ENCODE data around the gene CEP83.

The CEP83 gene

DNA sequence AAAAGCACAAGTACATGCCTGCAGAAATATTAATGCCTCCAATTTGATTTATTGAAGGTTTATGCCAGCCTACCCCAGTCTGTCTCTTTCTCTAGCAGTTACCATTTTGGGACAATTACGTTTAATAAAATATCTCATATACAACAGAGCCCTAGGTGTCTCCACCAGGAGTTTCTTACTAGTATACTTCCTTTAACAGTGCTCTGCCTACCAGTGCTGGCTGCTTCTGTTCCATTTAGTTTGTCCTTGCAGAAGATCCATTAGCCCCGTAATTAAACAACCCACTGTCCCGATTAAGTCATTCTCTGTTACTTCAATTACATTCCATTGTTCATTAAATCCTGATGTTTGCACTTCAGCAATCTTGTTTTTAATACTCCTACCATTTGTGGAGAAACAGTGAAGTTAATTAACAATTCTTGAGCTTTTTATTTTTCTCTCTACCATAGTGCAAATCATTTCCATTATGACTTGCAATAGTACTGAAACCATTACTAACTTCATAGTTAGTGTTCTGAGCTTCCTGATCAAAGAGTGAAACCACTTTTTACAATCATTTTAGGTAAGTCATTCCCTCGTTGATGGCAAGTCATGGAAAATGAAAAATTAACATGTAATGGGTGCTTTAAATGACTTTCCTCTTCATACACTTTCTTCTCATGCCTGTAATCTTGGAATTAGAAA is 190.2 kb downstream of the CEP83 start:
- peaks cover 9% of the 10 kb centered on the region for H3K9me3 ChIP-seq (ENCODE audit: insufficient read depth, low read length)
- no peaks in the 10 kb centered on the region for H3K4me1 ChIP-seq (ENCODE audit: insufficient read depth, insufficient read length)
- no peak for TF ChIP-seq ZNF274 (IDR thresholded peaks at IDR 0.05; ENCODE audit: low read depth, low read length)
- H3K4me3 ChIP-seq (ENCODE audit: insufficient read length, low read depth), result no peak overlapping the region
- H3K9ac ChIP-seq (ENCODE audit: insufficient read length, low read depth), result no peak overlapping the region
- H3K36me3 ChIP-seq (ENCODE audit: insufficient read depth, insufficient read length, low read length), result peaks cover 16% of the 10 kb centered on the region
- DNase-seq (ENCODE audit: low read depth, low spot score), result no peak
- H3K27me3 ChIP-seq (ENCODE audit: insufficient read depth, insufficient read length), result no peaks in the 10 kb centered on the region

DNA sequence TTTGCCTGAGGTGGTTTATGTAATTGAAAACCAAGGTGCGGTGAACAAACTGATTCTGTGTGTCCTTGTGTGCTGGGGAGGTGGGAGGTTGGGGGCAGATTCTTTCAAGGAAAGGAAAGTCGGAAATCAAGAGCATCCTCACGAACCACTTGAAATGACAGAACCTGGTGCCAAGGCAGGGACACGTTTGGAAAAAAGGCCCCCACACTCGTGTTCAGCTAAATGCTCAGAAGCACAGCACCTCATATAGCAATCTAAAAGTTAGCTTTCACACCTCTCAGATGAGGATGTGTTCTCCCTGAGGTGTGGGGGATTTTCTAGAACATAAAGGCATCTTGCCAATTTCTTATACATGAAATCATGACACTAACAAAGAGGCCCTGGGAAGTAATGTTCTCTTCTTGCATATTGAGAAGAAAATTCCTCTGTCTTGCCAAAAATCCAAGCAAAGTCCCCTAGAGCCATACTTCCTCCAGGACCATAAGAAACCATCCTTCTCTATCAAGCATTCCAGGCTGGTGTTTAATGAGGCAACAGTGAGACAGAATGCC is 191.7 kb downstream of the CEP83 start:
- Histone ChIP-seq H3K4me1 (ENCODE audit: insufficient read depth, insufficient read length) (peaks cover 4% of the 10 kb centered on the region), H3K27me3 (ENCODE audit: insufficient read depth, insufficient read length) (no peaks in the 10 kb centered on the region), H3K4me3 (ENCODE audit: insufficient read length, low read depth) (no peak overlapping the region), H3K36me3 (ENCODE audit: insufficient read depth, insufficient read length, low read length) (peaks cover 16% of the 10 kb centered on the region), H3K9me3 (ENCODE audit: insufficient read depth, low read length) (peaks cover 24% of the 10 kb centered on the region), H3K9ac (ENCODE audit: insufficient read length, low read depth) (no peak overlapping the region)
- no peak for DNase-seq (ENCODE audit: low read depth, low spot score)
- TF ChIP-seq YY1 (IDR thresholded peaks at IDR 0.05; ENCODE audit: insufficient read depth, insufficient read length) (no peak), ZNF274 (IDR thresholded peaks at IDR 0.05; ENCODE audit: low read depth, low read length) (no peak)

DNA sequence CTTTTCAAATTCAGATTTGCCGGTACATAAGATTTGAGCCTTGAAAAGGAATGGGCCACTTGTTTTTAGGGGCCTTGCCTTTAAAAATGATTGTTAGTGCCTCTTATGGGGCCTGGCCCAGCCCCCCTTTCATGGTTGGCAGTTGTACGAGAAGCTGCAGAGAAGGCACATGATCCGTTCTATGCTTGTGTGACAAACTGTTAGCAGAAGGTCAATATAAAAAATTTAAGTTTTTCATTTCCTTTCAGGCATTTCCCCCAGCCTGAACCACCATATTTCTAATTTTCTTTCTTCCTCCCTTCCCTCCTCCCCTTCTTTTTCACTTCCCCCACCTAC is 192.2 kb downstream of the CEP83 start:
- Histone ChIP-seq H3K9ac (ENCODE audit: insufficient read length, low read depth) (no peak overlapping the region), H3K27me3 (ENCODE audit: insufficient read depth, insufficient read length) (no peaks in the 10 kb centered on the region), H3K4me1 (ENCODE audit: insufficient read depth, insufficient read length) (peaks cover 4% of the 10 kb centered on the region), H3K36me3 (ENCODE audit: insufficient read depth, insufficient read length, low read length) (peaks cover 16% of the 10 kb centered on the region), H3K4me3 (ENCODE audit: insufficient read length, low read depth) (no peak overlapping the region), H3K9me3 (ENCODE audit: insufficient read depth, low read length) (peaks cover 28% of the 10 kb centered on the region)
- TF ChIP-seq YY1 (IDR thresholded peaks at IDR 0.05; ENCODE audit: insufficient read depth, insufficient read length) (no peak), SUZ12 (IDR thresholded peaks at IDR 0.05; ENCODE audit: extremely low read depth, insufficient read depth, insufficient read length) (no peak), ZNF274 (IDR thresholded peaks at IDR 0.05; ENCODE audit: low read depth, low read length) (no peak)
- no peak for DNase-seq (ENCODE audit: low read depth, low spot score)

DNA sequence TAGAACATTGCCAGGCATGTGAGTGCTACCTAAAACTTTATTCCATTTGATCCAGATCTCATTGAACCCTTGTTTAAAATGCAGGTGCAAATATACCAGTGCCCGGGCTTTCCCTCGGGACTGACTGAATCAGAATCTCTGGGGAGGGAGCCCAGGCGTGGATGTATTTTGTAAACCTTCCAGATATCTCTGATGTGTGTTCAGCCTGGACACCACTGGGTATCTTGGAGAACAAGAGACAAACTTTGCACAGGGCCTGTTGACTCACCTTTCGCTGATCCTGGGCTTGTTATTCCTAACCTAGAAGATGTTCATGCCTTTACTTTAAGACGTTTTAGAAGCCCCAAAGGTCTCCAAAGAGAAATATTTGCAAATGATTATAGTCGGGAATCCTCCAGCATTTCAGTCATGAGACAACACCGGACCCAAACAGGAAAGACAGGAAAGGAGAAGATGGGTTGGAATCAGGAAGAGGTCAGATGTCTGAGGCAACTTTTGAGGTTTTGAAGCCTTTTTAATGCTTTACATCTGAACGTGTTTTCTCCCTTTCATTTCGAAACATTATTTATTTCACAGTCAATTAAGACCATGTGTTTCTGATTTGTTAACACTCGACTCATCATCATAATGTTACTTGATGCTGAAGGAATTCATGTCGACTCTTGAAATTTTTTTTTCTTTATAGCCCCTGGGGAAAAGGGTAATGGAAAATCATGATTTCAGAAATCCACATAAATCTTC is 192.7 kb downstream of the CEP83 start:
- H3K9ac ChIP-seq (ENCODE audit: insufficient read length, low read depth), result no peak overlapping the region
- H3K9me3 ChIP-seq (ENCODE audit: insufficient read depth, low read length), result peaks cover 31% of the 10 kb centered on the region
- peaks cover 19% of the 10 kb centered on the region for H3K36me3 ChIP-seq (ENCODE audit: insufficient read depth, insufficient read length, low read length)
- TF ChIP-seq ZNF274 (IDR thresholded peaks at IDR 0.05; ENCODE audit: low read depth, low read length), result no peak
- no peak for TF ChIP-seq YY1 (IDR thresholded peaks at IDR 0.05; ENCODE audit: insufficient read depth, insufficient read length)
- no peak for TF ChIP-seq SUZ12 (IDR thresholded peaks at IDR 0.05; ENCODE audit: extremely low read depth, insufficient read depth, insufficient read length)
- H3K4me1 ChIP-seq (ENCODE audit: insufficient read depth, insufficient read length), result peaks cover 7% of the 10 kb centered on the region
- no peak overlapping the region for H3K4me3 ChIP-seq (ENCODE audit: insufficient read length, low read depth)
- DNase-seq (ENCODE audit: low read depth, low spot score), result no peak
- no peaks in the 10 kb centered on the region for H3K27me3 ChIP-seq (ENCODE audit: insufficient read depth, insufficient read length)

DNA sequence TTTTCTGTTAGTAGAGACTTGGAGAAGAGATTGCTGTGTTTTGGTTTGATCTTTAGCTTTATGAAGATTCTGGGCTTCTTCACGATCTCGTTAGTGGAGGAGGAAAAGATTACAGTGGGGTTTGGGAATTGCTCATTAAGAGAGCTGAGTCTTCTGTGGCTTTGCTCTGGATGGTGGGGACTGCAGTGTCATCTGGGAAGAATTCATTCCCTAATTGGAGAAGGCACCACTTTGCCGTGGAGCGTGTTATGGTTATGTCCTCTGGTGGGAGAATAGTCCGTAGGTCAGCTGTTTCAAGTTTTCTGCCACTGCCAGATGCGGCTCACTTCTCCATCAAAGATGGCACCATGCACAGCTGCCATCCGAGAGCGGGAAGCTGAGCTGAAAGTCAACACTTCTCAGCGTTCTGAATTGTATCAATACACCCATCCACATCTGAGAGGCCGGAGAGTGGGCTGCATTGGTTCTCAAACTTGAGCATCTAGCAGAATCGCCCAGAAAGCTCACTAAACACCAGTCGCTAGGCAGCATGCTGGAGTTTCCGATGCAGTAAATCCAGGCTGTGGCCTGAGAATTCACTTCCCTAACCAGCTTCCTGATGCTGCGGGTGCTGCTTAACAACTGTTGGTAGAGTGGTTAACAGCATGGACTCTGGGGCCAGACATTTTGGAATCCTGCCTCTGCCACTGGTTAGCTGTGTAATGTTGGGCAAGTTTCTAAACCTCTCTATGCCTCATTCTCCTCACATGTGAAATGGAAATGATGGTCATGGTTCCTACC is 193.5 kb downstream of the CEP83 start:
- Histone ChIP-seq H3K4me3 (ENCODE audit: insufficient read length, low read depth) (no peak overlapping the region), H3K9me3 (ENCODE audit: insufficient read depth, low read length) (peaks cover 31% of the 10 kb centered on the region), H3K27me3 (ENCODE audit: insufficient read depth, insufficient read length) (no peaks in the 10 kb centered on the region), H3K36me3 (ENCODE audit: insufficient read depth, insufficient read length, low read length) (peaks cover 19% of the 10 kb centered on the region), H3K9ac (ENCODE audit: insufficient read length, low read depth) (no peak overlapping the region), H3K4me1 (ENCODE audit: insufficient read depth, insufficient read length) (peaks cover 9% of the 10 kb centered on the region)
- no peak for DNase-seq (ENCODE audit: low read depth, low spot score)
- no peak for TF ChIP-seq SUZ12 (IDR thresholded peaks at IDR 0.05; ENCODE audit: extremely low read depth, insufficient read depth, insufficient read length)
- TF ChIP-seq ZNF274 (IDR thresholded peaks at IDR 0.05; ENCODE audit: low read depth, low read length), result no peak

DNA sequence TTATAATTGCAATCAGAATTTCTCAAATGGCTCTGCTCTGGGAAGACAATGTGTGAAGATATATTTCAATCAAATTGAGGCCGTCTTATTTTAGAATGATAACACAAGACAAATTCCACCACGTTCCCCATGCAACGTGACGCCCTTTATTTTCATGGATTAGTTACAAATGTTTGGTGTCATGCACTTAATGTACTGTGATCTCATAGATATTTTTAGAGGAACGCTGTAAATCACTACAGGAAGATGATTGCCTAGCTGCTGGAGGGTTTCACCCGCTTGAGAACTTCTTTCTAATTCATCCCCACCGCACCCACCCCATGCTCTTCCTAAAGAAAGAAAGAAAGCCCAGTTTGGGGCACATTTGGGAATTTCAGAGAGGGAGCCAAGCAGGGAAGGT is 194.1 kb downstream of the CEP83 start:
- Histone ChIP-seq H3K4me1 (ENCODE audit: insufficient read depth, insufficient read length) (peaks cover 9% of the 10 kb centered on the region), H3K9ac (ENCODE audit: insufficient read length, low read depth) (no peak overlapping the region), H3K4me3 (ENCODE audit: insufficient read length, low read depth) (no peak overlapping the region), H3K36me3 (ENCODE audit: insufficient read depth, insufficient read length, low read length) (peaks cover 19% of the 10 kb centered on the region), H3K9me3 (ENCODE audit: insufficient read depth, low read length) (peaks cover 31% of the 10 kb centered on the region), H3K27me3 (ENCODE audit: insufficient read depth, insufficient read length) (no peaks in the 10 kb centered on the region)
- DNase-seq (ENCODE audit: low read depth, low spot score), result no peak
- TF ChIP-seq ZNF274 (IDR thresholded peaks at IDR 0.05; ENCODE audit: low read depth, low read length) (no peak), SUZ12 (IDR thresholded peaks at IDR 0.05; ENCODE audit: extremely low read depth, insufficient read depth, insufficient read length) (no peak), YY1 (IDR thresholded peaks at IDR 0.05; ENCODE audit: insufficient read depth, insufficient read length) (no peak)
